NCI-H2081 (cell line): Measurements from ENCODE around the gene ETS2.
A peak's percentile ranks its signal among the peaks of the same experiment; 100 is the strongest.

Experiments used
- DNase-seq, 2 experiments: peaks; one replicate each; lab custom pipeline; 2025; lab: John Stamatoyannopoulos, UW

Gene ETS2

GRCh38 chr21:38805328-38806152 is at the start of gene ETS2:
Gene ETS2 (plus strand): TSS chr21:38805929. CDS start chr21:38810035, 4,106 bp downstream.
- peak; percentile 90 to 91 for DNase-seq

GRCh38 chr21:38756746-38757145 is 49.0 kb upstream of the ETS2 start:
- DNase-seq: no peak

- no peak for DNase-seq
Observed at GRCh38 chr21:38758501-38759214, 47.1 kb upstream of the ETS2 start.

DNA sequence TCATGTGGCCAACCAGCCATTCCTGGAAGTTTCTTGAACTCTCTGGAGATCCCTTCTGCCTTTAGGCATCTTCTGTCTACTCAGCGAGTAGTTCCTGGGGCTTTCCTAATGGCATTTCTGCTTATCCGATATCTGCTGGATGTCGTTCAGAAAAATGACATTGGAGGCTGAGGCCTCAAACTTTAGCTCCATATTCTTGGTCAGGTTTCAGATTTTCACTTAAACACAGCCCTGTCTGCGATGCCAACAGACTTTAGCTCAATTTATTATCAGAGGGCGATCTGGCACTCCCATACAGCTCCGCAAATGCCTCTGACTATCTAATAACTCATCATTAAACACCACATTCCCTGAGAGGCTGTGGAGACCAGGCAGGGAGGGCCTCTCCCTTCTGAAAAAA is 46.3 kb upstream of the ETS2 start:
- no peak for DNase-seq

DNA sequence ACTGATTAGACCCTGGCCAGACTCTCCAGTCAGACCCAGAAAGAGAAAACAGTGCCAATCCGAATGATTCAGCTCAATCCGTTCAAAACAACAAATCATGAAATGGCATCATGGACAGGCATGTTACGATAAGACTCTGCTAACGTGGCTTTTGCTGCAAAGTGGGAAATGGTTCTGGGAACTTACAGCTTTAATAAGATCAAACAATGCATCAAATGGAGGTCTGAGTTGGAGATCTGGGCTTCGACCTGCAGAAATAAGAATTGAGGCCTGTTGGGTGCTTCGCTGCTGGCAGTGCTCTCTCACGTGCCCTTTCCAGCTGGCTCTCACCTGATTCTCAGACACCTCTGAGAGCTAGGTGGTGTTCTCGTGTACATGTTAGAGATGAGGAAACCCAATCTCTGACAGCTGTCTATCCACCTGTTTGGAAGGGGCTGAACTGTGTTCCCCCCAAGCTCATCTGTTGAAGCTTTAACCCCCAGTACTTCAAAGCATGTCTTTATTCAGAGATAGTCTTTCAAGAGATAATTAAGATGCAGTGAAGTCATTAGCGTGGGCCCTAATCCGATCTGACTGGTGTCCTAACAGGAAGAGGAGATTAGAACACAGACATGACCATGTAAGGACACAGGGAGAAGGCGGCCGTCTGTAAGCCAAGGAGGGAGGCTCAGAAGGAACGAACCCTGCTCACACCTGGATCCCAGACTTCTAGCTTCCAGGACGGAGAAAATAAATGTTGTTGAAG is 45.5 kb upstream of the ETS2 start:
- no peak for DNase-seq

- no peak for DNase-seq
Observed at GRCh38 chr21:38760762-38761155, 45.0 kb upstream of the ETS2 start.

GRCh38 chr21:38761531-38761930 is 44.2 kb upstream of the ETS2 start:
- no peak for DNase-seq

DNA sequence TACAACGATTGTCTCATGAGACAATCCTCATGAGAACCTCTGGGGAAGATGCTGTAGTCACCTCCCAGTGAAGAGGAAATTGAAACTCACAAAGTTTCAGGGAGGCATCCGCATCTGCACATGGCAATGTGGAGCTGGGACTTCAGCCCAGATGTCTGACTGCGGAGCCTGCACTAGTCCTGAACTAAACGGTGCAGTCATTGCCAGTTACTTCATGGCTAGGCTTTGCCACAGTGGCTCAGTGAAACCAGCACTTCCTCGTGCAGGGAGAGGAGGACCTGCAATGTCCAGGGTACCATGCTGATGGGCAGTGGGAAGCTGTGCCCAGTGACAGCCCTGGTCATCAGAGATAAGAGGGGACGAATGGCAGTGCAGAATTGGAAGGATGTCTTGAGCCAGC is 40.7 kb upstream of the ETS2 start:
- DNase-seq: no peak

DNA sequence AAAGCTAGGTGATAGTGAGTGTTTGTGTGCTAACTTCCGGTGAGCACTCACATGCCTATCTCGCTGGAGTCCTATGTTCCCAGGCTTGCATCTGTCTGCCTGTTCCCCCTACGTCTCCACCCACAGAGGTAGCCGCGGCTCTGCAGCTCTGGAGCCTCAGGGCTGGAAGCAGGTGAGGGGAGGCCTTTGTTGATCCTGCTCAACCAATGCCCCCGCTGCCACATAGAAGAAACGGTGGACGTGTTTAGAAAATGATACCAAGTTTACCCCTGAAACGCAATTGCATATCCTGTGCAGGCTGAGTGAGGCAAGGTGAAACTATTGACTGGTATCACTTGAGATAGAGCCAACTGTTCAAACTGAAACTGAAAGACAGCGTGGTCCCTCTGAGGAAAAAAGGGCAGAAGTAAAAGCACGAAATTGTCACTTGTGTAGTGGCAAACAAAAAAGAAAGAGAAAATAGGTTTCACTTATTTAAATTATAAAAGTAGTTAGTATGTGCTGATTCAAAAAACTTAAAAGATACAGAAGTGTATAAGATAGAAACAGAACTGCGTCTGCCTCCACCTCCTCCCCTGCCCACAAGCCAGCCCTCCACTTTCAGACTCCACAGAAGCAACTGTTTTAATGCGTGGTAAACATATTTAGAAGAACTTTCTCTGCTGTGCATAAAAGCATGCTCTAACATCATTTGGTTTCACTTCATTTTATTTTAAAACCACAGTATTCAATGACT is 38.6 kb upstream of the ETS2 start:
- DNase-seq: peak in 1 of 2 experiments; percentile 59

DNA sequence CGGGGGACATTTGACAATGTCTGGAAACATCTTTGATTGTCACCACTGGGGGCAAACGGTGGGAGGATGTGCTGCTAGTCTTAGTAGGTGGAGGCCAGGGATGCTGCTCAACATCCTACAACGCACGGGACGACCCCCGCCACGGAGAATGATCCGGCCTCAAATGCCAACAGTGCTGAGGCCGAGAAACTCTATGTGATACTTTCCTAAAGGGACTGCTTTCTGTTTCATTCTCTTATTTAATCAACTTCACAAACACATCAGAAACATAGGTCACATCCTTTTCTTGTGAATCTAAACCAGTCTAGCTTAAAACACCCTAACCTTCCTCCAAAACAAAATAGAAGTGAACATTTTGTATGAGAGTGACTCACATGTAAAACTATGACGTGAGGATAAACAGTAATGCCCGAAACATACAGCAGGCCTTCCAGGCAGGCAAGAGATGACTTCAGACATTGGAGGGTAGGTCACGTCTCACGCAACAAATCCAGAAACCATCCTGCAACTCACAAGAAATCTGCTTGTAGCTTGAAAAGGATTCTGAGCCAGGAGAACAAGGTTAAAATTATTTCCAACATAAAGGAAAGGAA is 37.2 kb upstream of the ETS2 start:
- DNase-seq: no peak

DNA sequence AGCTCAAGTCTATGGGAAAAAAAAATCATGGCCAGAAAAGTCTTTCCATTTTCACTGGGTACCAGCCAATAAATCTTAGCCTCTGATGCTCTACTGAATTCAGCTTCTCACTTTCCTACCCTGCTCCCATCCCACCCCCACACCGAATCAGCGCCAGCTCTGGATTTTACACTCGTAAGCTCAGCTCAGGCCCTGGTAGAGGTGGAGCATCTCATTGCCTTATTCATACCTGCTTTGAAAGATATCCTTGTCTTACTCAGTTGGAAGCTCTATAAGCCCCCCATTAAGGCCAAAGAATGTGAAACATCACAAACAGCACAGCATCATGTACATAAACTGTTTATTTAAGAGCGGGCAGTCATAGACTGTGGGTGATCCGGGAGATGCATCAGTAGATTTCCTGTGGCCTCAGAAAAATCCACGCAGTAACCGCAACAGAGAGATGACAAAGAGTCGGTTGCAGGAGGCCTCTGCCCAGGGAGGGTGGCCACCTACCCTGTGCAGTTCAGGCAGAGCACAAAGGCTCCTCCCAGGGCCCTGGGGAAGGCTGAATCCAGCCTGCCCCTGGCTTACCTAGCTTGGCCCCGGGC is 36.4 kb upstream of the ETS2 start:
- no peak for DNase-seq

DNA sequence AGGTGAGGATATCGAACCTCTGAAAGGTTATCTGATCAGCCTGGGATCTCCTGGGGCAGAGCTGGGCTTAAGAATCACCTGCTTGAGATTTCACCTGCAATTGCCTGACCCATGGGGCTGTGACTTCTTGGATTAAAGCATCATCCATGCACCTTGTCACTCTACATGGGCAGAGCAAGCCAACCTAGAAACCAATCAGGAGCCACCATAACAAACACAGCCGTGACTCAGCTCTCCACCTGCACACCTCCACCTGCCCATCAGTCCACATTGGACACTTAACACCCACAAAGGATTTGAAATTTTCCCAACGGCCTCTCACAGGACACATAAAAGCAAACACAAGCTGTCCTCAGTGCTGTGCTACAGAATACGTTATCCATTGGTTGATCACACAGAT is 35.1 kb upstream of the ETS2 start:
- DNase-seq: no peak

GRCh38 chr21:38771536-38771935 is 34.2 kb upstream of the ETS2 start:
- no peak for DNase-seq

GRCh38 chr21:38772646-38773045 is 33.1 kb upstream of the ETS2 start:
- DNase-seq: no peak

- no peak for DNase-seq
Observed at GRCh38 chr21:38773099-38774061, 32.3 kb upstream of the ETS2 start.

DNA sequence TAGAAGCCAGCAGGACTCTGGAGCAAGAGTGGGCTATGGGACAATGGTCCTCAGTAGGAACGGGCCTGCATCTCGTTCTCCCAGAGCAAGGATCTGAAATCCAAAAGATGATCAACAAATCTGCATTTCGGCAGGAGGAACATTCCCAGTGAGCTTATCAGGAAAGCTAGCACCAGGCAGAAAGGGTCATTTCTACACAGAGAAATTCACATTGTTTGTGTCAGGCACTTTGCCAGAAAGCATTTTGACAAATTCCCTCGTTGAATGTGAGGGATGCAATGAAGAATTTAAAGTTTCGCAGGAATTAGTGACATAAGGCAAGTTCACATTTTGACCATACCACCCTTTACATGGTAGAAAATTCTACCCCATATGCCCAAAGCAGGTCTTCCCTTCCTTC is 31.6 kb upstream of the ETS2 start:
- DNase-seq: no peak

DNA sequence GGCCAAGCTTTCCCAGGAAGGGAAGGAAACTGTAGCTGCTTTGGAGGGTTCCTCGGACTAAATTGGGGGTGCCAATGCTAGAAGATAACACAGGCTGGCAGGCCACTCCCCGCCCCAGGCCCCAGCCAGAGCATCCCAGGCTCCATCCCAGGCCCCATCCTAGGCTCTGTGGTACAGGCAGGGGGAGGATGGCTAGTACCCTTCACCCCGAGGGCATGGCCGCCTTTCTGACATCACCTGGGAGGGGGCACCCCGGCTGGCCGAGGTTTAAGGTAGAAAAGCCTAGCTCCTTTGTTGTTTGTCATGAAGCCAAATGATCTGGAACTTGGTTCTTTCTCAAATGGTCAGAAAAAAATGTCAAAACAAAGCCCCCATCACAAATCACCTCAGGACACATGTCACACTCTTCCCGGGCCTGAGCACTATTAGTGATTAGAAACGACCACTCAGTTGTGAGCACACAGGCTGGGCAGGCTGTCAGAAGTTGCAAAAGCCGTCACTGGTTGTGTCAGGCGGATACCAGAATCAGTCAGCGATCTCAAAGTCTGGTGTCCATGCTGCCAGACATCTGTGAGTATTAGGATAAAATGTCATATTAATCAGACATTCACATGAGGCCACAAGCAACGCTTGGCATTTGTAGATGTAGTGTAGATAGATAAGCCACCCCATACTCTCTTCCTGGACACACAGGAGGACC is 31.0 kb upstream of the ETS2 start:
- no peak for DNase-seq

- no peak for DNase-seq
Observed at GRCh38 chr21:38775733-38776132, 30.0 kb upstream of the ETS2 start.

GRCh38 chr21:38777015-38777414 is 28.7 kb upstream of the ETS2 start:
- DNase-seq: no peak
